Motor neuron (in vitro differentiated cells): Measurements from ENCODE around the gene ENTR1. TPM values are rescaled to one million over a fixed set of nuclear protein-coding genes. Genes with fewer than 3 reads are reported as not detected.

Source experiments
- ATAC-seq, 8 experiments: fragments of 200-7000 bp; cut with Tn5 transposase; replicated peaks in 6 of 8; 2 replicates each; pipeline ENCODE4 v1.8.0; 2021; ENCODE audit warnings: mild to moderate bottlenecking in 8 of 8, moderate library complexity in 8 of 8
- H3K27ac ChIP-seq, 2 donors: fragments of 250-450 bp; sonication (Bioruptor Pico); 2 replicates each; pipeline ENCODE4 v1.9.0; 2021; ENCODE audit warnings: antibody characterized with exemption in 2 of 2, mild to moderate bottlenecking in 2 of 2, moderate library complexity in 1 of 2
- H3K4me1 ChIP-seq, 2 donors: fragments of 250-450 bp; sonication (Bioruptor Pico); replicated peaks in 1 of 2; 2 replicates each; pipeline ENCODE4 v1.6.1; 2021; ENCODE audit warnings: antibody characterized with exemption in 2 of 2, mild to moderate bottlenecking in 2 of 2, moderate library complexity in 1 of 2
- H3K4me3 ChIP-seq, 5 donors: fragments of 250-450 bp; sonication (Bioruptor Pico); 2 replicates each; pipeline ENCODE4 v1.9.0; 2021; ENCODE audit warnings: antibody characterized with exemption in 5 of 5, mild to moderate bottlenecking in 5 of 5, moderate library complexity in 4 of 5
- WGBS, 10 experiments: fragments of 450-650 bp; shearing (Covaris generic); methylation state at CpG; one replicate each; pipeline ENCODE4 v1.0.0; 2022; 5-methylcytosine and 5-hydroxymethylcytosine counted together
- in situ Hi-C, 9 experiments: fragments of 400-800 bp; cut with MboI; loops; one replicate each; pipeline ENCODE4 v1.15.0; 2021; ENCODE audit warnings: low sequenced_read_pairs in 9 of 9, low pct_unique_long_range_greater_than_20kb in 2 of 9; ENCODE audit not compliant: unreplicated experiment in 9 of 9
- total RNA-seq, 8 experiments: library from RNA; unstranded; fragments of 300-600 nt; gene quantifications; 2 replicates each; pipeline versions ENCODE4 v1.2.3 to v1.2.4, GENCODE V29; 2022

The ENTR1 gene
- total RNA-seq, 8 experiments from 2014 or later = 15.9 to 97.7 (median 29.6) TPM

- no peak for ATAC-seq
- Histone ChIP-seq H3K4me3 (no peak overlapping the region), H3K4me1 (peaks cover 10 to 13% of the 10 kb centered on the region in 2 donors), H3K27ac (no peak overlapping the region)
- WGBS, 10 experiments = 90 to 100% (median 92%) methylated on average over 1 to 6 of the region's 26 CpGs; no CpG with 5 or more reads in 5 of the 10 experiments
- in situ Hi-C loops = no loop called here
These were observed 14.8 kb downstream of the ENTR1 start for GRCh38 chr9:136395345-136396218.

DNA sequence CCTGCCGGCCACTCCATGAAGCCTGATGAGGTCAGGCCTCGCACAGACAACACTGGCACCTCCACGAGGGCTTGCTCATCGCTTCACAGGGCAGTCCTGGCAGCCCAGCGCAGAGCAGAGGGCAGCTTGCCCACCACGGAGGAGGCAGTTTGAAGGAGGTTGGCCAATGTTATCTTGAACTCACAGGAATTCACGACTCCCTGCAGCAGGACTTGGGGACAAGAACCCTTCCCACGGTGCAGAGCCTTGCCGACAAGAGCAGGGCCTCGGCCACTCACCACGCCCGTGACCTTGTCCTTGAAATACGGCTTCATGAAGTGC is 15.4 kb downstream of the ENTR1 start:
- in situ Hi-C loops = no loop called here
- H3K4me3 ChIP-seq = no peak overlapping the region
- H3K27ac ChIP-seq = no peak overlapping the region
- WGBS, 10 experiments = 77 to 95% (median 89%) methylated on average over 3 to 6 of the region's 13 CpGs; no CpG with 5 or more reads in 5 of the 10 experiments
- no peak for ATAC-seq
- H3K4me1 ChIP-seq = peaks cover 7 to 10% of the 10 kb centered on the region in 2 donors

DNA sequence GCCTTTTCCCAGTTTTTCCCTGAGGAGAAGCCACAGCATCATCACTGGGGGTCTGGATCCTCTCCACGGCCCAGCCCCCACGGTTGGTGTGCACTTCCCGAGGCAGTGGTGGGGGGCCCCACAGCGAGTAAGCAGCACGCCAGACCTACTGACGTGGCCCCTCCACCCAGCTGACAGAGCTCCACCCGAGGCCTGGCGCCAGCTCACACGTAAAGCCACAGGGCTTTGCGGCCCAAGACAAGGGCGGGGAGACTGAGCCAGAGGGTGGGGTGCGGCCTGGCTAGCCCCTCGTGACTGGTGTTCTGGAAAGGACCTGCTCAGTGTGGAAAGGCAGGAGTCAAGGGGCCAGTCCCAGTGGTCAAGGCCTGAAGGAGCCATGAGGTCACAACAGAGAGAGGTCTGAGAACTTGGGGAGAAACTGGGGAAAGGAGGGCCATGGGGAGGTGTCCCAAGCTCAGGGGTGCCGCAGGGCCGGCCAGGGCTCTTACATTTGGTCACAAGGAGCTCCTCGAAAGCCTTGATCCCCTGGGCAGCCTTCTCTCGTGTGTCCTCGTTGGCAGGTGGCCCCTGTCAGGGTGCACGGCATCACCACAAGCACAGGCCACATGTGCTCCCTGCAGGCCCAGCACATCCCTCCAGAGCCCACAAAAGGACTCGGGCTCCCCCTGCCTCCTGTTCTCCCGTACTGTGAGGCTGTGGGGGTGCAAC is 15.9 kb downstream of the ENTR1 start:
- no peak overlapping the region for H3K4me3 ChIP-seq
- ATAC-seq = peak in 2 of 8 experiments; percentile 57 to 66
- peaks cover 7 to 10% of the 10 kb centered on the region in 2 donors for H3K4me1 ChIP-seq
- no peak overlapping the region for H3K27ac ChIP-seq
- in situ Hi-C loops = no loop called here
- 90 to 94% (median 92%) methylated on average over 2 to 4 of the region's 21 CpGs; no CpG with 5 or more reads in 7 of the 10 experiments for WGBS, 10 experiments

DNA sequence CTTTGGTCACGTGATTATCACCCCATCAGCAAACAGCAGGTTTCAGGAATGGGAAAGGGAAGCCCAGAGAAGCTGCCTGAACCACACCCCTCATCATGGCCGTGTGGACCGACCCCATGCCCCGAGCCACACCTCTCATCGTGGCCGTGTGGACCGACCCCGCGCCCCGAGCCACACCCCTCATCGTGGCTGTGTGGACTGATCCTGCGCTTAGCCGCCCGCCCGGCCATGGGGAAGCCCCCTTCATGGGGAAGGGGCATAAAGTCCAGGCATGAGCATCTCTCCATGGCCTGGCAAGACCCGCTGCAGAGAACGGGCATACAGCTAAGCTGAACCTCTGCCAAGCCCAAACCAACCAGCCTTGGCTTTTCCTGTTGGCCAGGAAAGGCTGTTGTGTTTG is 16.9 kb downstream of the ENTR1 start:
- in situ Hi-C loops = no loop called here
- Histone ChIP-seq H3K4me1 (peaks cover 0 to 2% of the 10 kb centered on the region in 2 donors), H3K27ac (no peak overlapping the region), H3K4me3 (no peak overlapping the region)
- 80 to 96% (median 91%) methylated on average over 1 to 17 of the region's 17 CpGs; no CpG with 5 or more reads in 7 of the 10 experiments for WGBS, 10 experiments
- ATAC-seq = no peak

DNA sequence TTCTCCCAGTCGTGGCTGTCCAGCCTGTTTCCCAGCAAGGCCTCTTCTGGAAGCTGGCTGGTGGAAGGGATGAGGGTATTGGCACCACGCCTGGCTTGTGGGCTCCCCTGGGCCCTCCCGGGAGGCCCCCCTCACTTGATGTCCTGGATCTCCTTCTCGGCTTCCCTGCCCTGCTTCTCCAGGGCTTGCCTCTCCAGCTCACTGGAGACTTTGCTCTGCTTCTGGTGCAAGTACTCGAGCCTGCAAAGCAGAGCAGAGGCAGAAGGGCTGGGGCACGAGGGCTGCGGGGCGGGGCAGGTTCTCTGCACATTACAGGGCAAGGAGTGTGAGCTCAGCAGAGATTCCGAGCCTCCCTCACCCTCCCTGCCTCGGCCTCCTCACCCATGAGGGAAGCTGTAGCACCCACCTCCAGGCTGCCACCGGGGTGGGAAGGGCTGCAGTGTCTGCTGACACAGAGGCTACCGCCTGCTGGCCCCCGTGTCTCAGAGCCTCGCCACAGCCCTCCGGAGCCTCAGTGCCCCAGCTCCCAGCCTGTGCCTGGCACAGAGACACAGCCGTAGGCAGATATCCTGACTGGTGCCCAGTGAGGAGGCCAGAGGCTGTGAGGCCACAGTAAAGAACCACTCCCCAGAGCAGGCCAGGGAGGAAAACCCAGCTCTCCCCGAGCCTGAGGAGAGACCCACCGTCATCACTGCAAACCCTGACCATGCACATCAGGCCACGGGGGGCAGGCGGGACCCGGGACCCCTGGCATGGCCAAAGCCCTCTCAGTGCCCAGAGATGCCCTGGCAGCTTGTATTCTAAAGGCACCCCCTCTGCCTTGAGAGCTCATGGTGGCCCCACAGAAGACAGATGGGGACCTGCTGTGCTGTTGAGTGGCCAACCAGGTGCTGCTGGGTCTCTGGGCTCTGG is 17.6 kb downstream of the ENTR1 start:
- no peaks in the 10 kb centered on the region for H3K4me1 ChIP-seq
- 68 to 100% (median 95%) methylated on average over 3 to 8 of the region's 21 CpGs; no CpG with 5 or more reads in 7 of the 10 experiments for WGBS, 10 experiments
- ATAC-seq = peak in 3 of 8 experiments; percentile 6 to 70 (median 62)
- H3K4me3 ChIP-seq = no peak overlapping the region
- in situ Hi-C loops = no loop called here
- no peak overlapping the region for H3K27ac ChIP-seq

DNA sequence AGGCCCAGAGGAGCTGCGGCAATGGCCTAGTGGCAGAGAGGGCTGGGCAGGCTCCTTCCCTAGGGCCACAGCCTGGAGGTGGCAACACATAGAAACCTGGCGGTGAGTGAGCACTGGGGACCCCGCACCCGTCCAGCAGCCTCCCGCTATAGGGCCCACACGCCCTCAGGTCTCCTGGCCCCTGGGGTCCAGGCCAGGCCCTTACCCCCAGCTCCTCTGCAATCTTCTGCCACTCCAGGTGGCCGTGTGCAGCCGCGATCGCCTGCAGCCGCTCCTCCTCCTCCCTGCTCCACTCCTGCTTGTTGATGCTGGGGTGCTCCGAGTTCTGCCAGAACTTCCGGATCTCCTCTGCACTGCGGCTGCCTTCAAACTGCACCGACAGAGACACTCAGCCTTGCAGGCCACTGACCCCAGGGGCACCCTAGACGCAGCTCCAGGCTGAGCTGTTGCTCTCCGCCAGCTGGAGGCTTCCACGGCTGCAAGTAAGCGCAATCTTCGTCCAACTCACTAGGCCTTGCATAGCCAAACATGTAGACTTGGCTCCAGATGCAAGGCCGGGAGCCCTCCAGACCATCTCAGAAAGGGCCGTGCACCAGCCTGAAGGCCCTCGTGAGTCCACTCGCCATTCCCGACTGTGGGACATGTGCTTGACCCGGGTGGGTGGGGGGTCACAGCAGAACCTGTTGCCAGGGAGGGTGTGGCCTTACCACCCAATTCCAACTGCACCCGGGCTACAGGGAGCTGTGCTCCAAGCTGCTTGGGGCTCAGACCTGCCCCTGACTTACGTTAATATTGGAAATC is 18.5 kb downstream of the ENTR1 start:
- Histone ChIP-seq H3K4me1 (no peaks in the 10 kb centered on the region), H3K4me3 (no peak overlapping the region), H3K27ac (no peak overlapping the region)
- WGBS, 10 experiments = 84 to 98% (median 94%) methylated on average over 4 to 13 of the region's 28 CpGs; no CpG with 5 or more reads in 4 of the 10 experiments
- no peak for ATAC-seq
- in situ Hi-C loops = no loop called here

DNA sequence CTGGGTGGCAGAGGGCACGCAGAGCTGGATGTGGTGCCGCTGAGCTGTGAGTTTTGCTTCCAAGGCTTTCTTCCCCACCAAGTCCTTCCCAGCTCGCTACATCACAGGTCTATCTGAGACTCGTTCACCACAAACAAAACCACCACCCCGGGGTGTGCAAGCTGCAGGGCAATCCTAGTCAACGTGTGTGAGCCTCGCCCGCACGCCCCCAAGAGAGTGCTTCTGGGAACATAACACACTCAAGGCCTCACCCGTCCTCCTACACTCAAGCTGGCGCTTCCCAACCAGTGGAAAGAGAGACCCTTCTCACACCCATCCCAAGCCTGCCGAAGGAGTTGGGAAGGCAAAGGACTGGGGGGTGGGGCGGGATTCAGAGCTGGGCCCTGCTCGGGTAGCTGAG is 21.0 kb downstream of the ENTR1 start:
- in situ Hi-C loops = no loop called here
- ATAC-seq = peak in 2 of 8 experiments; percentile 4 to 20
- Histone ChIP-seq H3K4me3 (no peak overlapping the region), H3K27ac (no peak overlapping the region), H3K4me1 (no peaks in the 10 kb centered on the region)
- 85 to 100% (median 91%) methylated on average over 2 to 8 of the region's 14 CpGs; no CpG with 5 or more reads in 6 of the 10 experiments for WGBS, 10 experiments

GRCh38 chr9:136387217-136387616 is 23.2 kb downstream of the ENTR1 start:
- no peaks in the 10 kb centered on the region for H3K4me1 ChIP-seq
- no peak overlapping the region for H3K27ac ChIP-seq
- in situ Hi-C loops = no loop called here
- H3K4me3 ChIP-seq = no peak overlapping the region
- ATAC-seq = no peak
- WGBS, 10 experiments = 90 to 100% (median 97%) methylated on average over 1 to 7 of the region's 19 CpGs; no CpG with 5 or more reads in 7 of the 10 experiments

- Histone ChIP-seq H3K4me3 (no peak overlapping the region), H3K4me1 (no peaks in the 10 kb centered on the region), H3K27ac (no peak overlapping the region)
- WGBS, 10 experiments = 74 to 100% (median 86%) methylated on average over 1 to 13 of the region's 13 CpGs
- ATAC-seq = no peak
- in situ Hi-C loops = no loop called here
These were observed 24.4 kb downstream of the ENTR1 start for GRCh38 chr9:136386018-136386417.

- 94 to 100% (median 97%) methylated on average over 1 to 10 of the region's 11 CpGs; no CpG with 5 or more reads in 3 of the 10 experiments for WGBS, 10 experiments
- H3K4me1 ChIP-seq = no peaks in the 10 kb centered on the region
- no peak overlapping the region for H3K27ac ChIP-seq
- H3K4me3 ChIP-seq = no peak overlapping the region
- no peak for ATAC-seq
- in situ Hi-C loops = no loop called here
These were observed 25.4 kb downstream of the ENTR1 start for GRCh38 chr9:136385015-136385414.

DNA sequence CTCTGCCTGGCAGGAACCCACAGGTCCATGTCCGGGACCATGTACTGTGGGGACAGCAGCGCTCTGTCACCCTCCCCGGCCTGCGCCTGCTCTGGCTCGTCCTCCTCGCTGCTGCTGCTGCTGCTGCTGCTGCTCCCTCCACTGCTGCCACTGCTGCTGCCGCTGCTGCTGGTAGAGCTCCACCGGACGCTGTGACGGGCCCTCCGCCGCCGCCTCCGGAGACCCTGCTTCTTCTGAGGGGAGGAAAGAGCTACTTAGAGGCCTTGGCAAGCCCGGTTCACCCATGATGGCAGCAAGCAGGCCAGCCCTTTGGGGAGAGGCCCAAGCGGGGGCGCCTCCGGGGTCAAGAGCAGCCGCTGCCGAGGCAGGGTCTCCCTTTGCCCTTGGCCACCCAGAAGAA is 27.0 kb downstream of the ENTR1 start:
- no peak overlapping the region for H3K27ac ChIP-seq
- ATAC-seq = no peak
- in situ Hi-C loops = no loop called here
- WGBS, 10 experiments = 90 to 100% (median 100%) methylated on average over 2 to 3 of the region's 20 CpGs; no CpG with 5 or more reads in 7 of the 10 experiments
- H3K4me3 ChIP-seq = no peak overlapping the region
- no peaks in the 10 kb centered on the region for H3K4me1 ChIP-seq

- Histone ChIP-seq H3K4me1 (no peaks in the 10 kb centered on the region), H3K4me3 (no peak overlapping the region), H3K27ac (no peak overlapping the region)
- whole genome bisulfite sequencing, 10 experiments = 89% methylated on average over 3 of the region's 25 CpGs; no CpG with 5 or more reads in 9 of the 10 experiments
- peak in 3 of 8 experiments; percentile 2 to 5 (median 4) for ATAC-seq
- in situ Hi-C loops = no loop called here
These were observed 28.4 kb downstream of the ENTR1 start for GRCh38 chr9:136381966-136382513.
